Gastroesophageal sphincter (tissue), 4 donors: ENCODE results near the gene PSD4. TPM values are rescaled to one million over a fixed set of nuclear protein-coding genes. Genes with fewer than 3 reads are reported as not detected.

Experiments
- ATAC-seq: fragments of 150-250 bp; one replicate; pipeline ENCODE4 v1.9.1; 2016; ENCODE audit warnings: mild to moderate bottlenecking, moderate library complexity
- H3K27ac ChIP-seq, 4 donors: fragments of 200-600 bp; sonication (generic) in 3 of 4; 1 replicate in 3 of 4; 2 replicates in 1 of 4; pipeline ENCODE4 v1.5.1; 2016 to 2019
- H3K27me3 ChIP-seq: fragments of 200-600 bp; sonication (generic); one replicate; pipeline ENCODE4 v1.5.1; 2019
- H3K36me3 ChIP-seq, 2 donors: fragments of 200-600 bp; sonication (generic); one replicate each; pipeline ENCODE4 v1.5.1; 2019; ENCODE audit warnings: control low read depth in 1 of 2
- H3K4me1 ChIP-seq, 3 donors: fragments of 200-600 bp; sonication (generic); 1 replicate in 2 of 3; 2 replicates in 1 of 3; pipeline ENCODE4 v1.5.1; 2016 to 2019; ENCODE audit warnings: control low read depth in 2 of 3
- H3K4me3 ChIP-seq, 2 donors: fragments of 200-600 bp; sonication (generic); one replicate each; pipeline ENCODE4 v1.5.1; 2019; ENCODE audit warnings: mild to moderate bottlenecking in 1 of 2, moderate library complexity in 1 of 2
- H3K9me3 ChIP-seq, 3 donors: fragments of 200-600 bp; sonication (generic); one replicate each; pipeline ENCODE4 v1.5.1; 2017 to 2019; ENCODE audit warnings: control low read depth in 2 of 3
- EP300 ChIP-seq: sonication (generic); formaldehyde crosslinking; IDR thresholded peaks from one replicate; pipeline ENCODE4 v1.6.1; 2017; ENCODE audit warnings: antibody characterized with exemption, mild to moderate bottlenecking
- POLR2A ChIP-seq, 2 donors: fragments of 450-650 bp; IDR thresholded peaks; one replicate each; pipeline ENCODE4 v1.6.1; 2017; ENCODE audit warnings: antibody characterized with exemption in 2 of 2, mild to moderate bottlenecking in 2 of 2, moderate library complexity in 1 of 2
- POLR2AphosphoS5 ChIP-seq: sonication (generic); formaldehyde crosslinking; IDR thresholded peaks from one replicate; pipeline ENCODE4 v1.6.1; 2017; ENCODE audit warnings: antibody characterized with exemption
- WGBS, 2 donors: methylation state at CpG; one replicate each; pipeline ENCODE4 v1.1.5; 2018; ENCODE audit warnings: low coverage in 1 of 2; 5-methylcytosine and 5-hydroxymethylcytosine counted together
- total RNA-seq, 4 donors: library from RNA; depleted of rRNA; stranded (reverse); fragments of >200 nt; gene quantifications; one replicate each; pipeline ENCODE4 v1.1.0, GENCODE V29; 2016
- TF ChIP-seq, protein P1 (sequence below), 4 experiments: fragments of 200-600 bp in 2 of 4; fragments of 450-650 bp in 2 of 4; sonication (generic) in 1 of 4; IDR thresholded peaks; one replicate each; pipeline ENCODE4 v1.5.1; 2017 to 2019; ENCODE audit warnings: antibody characterized with exemption in 4 of 4, mild to moderate bottlenecking in 2 of 4, moderate library complexity in 2 of 4

PSD4 gene
- total RNA-seq, 4 donors from 2014 or later: 3.0 to 4.4 (median 3.6) TPM

DNA sequence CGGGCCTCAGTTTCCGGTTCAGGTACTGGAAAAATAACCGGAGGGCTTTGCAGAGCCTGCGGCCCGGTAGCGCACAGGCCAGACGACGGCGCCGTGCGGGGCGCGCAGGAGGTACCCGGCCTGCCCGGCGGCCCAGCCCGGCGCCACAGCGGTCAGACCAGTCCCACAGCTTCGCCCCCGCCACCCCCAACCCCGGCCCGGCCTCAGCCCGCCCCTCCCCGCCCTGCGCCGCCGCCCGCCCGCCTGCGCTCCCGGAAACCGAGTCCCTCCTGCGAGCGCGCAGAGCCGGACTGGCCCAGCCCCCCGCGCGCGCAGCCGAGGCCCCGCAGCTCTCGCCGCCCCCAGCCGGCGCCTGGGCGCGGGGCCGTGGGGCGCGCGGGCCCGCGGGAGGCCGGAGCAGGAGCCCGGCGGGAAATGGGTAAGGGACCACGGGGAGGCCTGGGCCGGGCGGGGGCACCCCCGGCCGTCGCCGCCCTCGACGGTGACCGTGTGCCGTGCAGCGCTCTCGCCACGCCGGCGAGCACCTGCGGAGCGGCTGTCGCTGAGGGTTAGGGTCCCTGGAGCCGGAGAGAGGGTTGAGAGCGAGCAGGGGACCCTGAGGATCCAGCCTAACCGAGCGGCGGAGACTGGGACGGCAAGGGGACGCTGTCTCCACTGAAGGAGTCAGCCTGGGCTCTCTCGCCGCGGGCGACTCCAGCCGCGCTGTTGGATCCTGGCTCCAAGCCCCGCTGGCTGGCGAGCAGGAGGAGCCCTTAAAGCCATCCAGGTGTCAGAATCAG, 16.5 kb upstream of the PSD4 start:
- no CpG with 5 or more reads among the region's 92 CpGs for WGBS, 2 donors
- H3K9me3 ChIP-seq: no peaks in the 10 kb centered on the region
- H3K4me3 ChIP-seq: peak overlapping the region in 1 of 2 donors; percentile 41
- TF ChIP-seq, protein P1, sequence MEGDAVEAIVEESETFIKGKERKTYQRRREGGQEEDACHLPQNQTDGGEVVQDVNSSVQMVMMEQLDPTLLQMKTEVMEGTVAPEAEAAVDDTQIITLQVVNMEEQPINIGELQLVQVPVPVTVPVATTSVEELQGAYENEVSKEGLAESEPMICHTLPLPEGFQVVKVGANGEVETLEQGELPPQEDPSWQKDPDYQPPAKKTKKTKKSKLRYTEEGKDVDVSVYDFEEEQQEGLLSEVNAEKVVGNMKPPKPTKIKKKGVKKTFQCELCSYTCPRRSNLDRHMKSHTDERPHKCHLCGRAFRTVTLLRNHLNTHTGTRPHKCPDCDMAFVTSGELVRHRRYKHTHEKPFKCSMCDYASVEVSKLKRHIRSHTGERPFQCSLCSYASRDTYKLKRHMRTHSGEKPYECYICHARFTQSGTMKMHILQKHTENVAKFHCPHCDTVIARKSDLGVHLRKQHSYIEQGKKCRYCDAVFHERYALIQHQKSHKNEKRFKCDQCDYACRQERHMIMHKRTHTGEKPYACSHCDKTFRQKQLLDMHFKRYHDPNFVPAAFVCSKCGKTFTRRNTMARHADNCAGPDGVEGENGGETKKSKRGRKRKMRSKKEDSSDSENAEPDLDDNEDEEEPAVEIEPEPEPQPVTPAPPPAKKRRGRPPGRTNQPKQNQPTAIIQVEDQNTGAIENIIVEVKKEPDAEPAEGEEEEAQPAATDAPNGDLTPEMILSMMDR (IDR thresholded peaks at IDR 0.05): no peak
- no peak for TF ChIP-seq EP300
- TF ChIP-seq POLR2AphosphoS5: no peak
- TF ChIP-seq POLR2A (IDR thresholded peaks at IDR 0.05): no peak
- no peaks in the 10 kb centered on the region for H3K36me3 ChIP-seq
- H3K4me1 ChIP-seq: peaks cover 0 to 10% (median 0%) of the 10 kb centered on the region in 3 donors
- ATAC-seq: no peak
- H3K27ac ChIP-seq: no peak overlapping the region
- H3K27me3 ChIP-seq: peaks cover 44% of the 10 kb centered on the region

DNA sequence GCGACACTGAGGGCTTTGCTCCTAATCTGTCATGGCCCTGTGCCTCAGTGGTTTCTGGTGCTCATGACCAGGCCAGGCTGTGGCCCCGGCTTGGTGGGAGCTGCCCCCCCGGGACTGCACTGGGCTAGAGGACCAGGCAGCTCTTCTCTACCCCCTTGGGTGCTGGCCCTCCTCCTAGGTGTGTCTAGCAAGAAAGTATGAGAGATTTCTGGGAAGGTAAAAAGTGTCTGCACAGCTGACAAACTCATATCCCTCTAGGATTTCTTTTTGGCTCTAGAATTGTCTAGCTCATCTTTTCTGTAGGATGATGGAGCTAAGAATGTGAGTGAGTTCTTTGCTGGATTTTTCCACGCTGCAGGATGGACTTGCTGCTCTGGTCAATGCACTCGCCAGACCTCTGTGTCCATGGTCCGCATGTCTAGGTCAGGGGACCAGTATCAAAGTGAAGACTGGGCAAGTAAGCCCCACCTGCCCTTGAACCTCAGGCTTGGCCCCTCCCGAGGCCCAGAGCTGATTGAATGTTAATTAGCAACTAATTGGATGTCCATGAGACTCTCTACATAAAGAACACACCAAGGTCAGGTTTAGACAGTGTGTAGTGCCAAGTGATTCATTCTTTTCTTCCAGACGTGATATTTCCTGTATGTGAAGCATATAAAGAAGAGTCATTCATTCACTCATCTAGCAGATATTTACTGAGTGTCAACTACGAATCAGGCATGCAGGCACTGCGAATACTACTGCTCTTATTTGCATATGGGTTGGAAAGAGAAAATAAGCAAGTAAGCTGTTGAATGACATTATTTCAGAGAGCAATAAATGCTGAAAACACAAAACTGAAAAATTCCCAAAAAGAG, 15.6 kb upstream of the PSD4 start:
- H3K4me1 ChIP-seq: peaks cover 0 to 10% (median 0%) of the 10 kb centered on the region in 3 donors
- H3K4me3 ChIP-seq: peak overlapping the region in 1 of 2 donors; percentile 41
- no peaks in the 10 kb centered on the region for H3K9me3 ChIP-seq
- no peaks in the 10 kb centered on the region for H3K36me3 ChIP-seq
- 48 to 59% methylated on average over 4 to 6 of the region's 10 CpGs for WGBS, 2 donors
- no peak for ATAC-seq
- no peak overlapping the region for H3K27ac ChIP-seq
- TF ChIP-seq POLR2AphosphoS5 (no peak), EP300 (no peak), POLR2A (IDR thresholded peaks at IDR 0.05) (no peak)
- TF ChIP-seq, protein P1 (IDR thresholded peaks at IDR 0.05): no peak
- H3K27me3 ChIP-seq: peaks cover 44% of the 10 kb centered on the region

DNA sequence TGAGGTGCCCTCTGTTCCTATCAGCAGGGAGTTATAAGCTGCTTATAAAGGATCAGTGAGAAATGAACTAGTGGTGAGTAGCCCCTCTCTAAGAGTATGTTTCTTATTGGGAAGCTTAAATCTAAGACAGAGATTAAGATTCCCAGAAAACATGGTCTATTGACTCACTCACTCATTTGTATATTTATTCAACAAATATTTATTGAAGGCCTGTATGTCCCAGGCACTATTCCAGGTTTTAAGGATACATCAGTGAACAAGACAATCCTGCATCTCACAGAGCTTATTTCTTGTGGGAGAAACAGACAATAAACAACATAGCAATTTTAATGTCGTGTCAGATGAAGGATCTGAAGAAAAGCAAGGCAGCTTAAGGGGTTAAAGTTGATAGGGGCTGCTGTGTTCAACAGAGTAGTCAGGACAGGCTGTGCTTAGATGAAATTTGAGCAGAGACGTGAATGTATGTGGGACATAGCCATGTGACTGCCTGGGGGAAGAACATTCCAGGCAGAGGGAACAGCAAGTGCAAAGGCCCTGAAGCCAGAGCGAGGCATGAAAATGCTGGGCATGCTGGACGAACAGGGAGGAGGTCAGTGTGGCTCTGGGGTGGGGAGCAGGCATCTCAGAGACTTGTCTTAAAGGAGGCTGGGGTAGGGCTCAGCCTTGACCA, 14.8 kb upstream of the PSD4 start:
- no peak overlapping the region for H3K27ac ChIP-seq
- H3K27me3 ChIP-seq: peaks cover 44% of the 10 kb centered on the region
- ATAC-seq: no peak
- TF ChIP-seq EP300: no peak
- TF ChIP-seq, protein P1 (IDR thresholded peaks at IDR 0.05): no peak
- no peak for TF ChIP-seq POLR2AphosphoS5
- TF ChIP-seq POLR2A (IDR thresholded peaks at IDR 0.05): no peak
- H3K9me3 ChIP-seq: no peaks in the 10 kb centered on the region
- 77 to 85% methylated on average over 3 to 4 of the region's 4 CpGs for WGBS, 2 donors
- H3K36me3 ChIP-seq: no peaks in the 10 kb centered on the region
- no peak overlapping the region for H3K4me3 ChIP-seq
- H3K4me1 ChIP-seq: peaks cover 0 to 10% (median 0%) of the 10 kb centered on the region in 3 donors

DNA sequence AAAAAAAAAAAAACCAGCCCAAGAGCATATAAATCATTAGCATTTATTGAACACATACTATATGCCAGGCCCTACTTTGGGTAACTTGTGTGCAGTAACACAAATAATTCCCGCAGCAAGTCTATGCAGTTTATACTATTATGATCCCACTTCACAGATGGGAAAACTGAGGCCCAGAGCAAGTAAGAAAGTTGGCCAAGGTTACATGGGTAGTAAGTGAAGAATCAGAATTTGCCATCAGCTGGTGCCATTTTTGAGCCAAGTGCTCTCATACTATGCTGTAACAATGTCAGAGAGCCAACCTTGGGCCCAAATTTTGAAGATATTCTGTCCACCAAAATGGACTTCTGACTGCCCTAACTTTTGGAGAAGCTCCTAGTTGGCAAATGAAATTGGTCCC, 13.5 kb upstream of the PSD4 start:
- ATAC-seq: no peak
- Histone ChIP-seq H3K27ac (no peak overlapping the region), H3K4me3 (no peak overlapping the region), H3K27me3 (peaks cover 33% of the 10 kb centered on the region), H3K36me3 (no peaks in the 10 kb centered on the region), H3K4me1 (peaks cover 0 to 10% (median 0%) of the 10 kb centered on the region in 3 donors), H3K9me3 (no peaks in the 10 kb centered on the region)
- WGBS, 2 donors: 100% methylated on average over 1 of the region's 1 CpG
- TF ChIP-seq, protein P1 (IDR thresholded peaks at IDR 0.05): no peak
- TF ChIP-seq POLR2AphosphoS5: no peak
- TF ChIP-seq POLR2A (IDR thresholded peaks at IDR 0.05): no peak
- no peak for TF ChIP-seq EP300
